WTC11 (cell line): ENCODE results near the gene DCLRE1A.

ENCODE experiments used
- ATF2 ChIP-seq: sonication (generic); formaldehyde crosslinking; IDR thresholded peaks from 2 replicates; pipeline ENCODE4 v1.8.1; 2022; ENCODE audit warnings: low read depth, missing genetic modification reagents, borderline replicate concordance
- ATF3 ChIP-seq: sonication (generic); formaldehyde crosslinking; conservative IDR thresholded peaks from 2 replicates; pipeline ENCODE4 v1.8.1; 2022; ENCODE audit warnings: mild to moderate bottlenecking, missing genetic modification reagents
- CBFB ChIP-seq: sonication (generic); formaldehyde crosslinking; IDR thresholded peaks from 2 replicates; pipeline ENCODE4 v1.8.1; 2022; ENCODE audit warnings: mild to moderate bottlenecking, low read depth, missing genetic modification reagents
- E2F4 ChIP-seq: sonication (generic); formaldehyde crosslinking; IDR thresholded peaks from 2 replicates; pipeline ENCODE4 v1.8.1; 2022; ENCODE audit warnings: low read depth, mild to moderate bottlenecking, moderate library complexity, missing genetic modification reagents, borderline replicate concordance
- ESRRA ChIP-seq: sonication (generic); formaldehyde crosslinking; IDR thresholded peaks from 2 replicates; pipeline ENCODE4 v1.8.1; 2022; ENCODE audit warnings: mild to moderate bottlenecking, missing genetic modification reagents, borderline replicate concordance
- JUN ChIP-seq: sonication (generic); formaldehyde crosslinking; IDR thresholded peaks from 2 replicates; pipeline ENCODE4 v1.8.0; 2023; ENCODE audit warnings: mild to moderate bottlenecking, missing genetic modification reagents
- MAX ChIP-seq: sonication (generic); formaldehyde crosslinking; IDR thresholded peaks from 2 replicates; pipeline ENCODE4 v1.8.0; 2022; ENCODE audit warnings: mild to moderate bottlenecking, missing genetic modification reagents
- NFYB ChIP-seq: sonication (generic); formaldehyde crosslinking; conservative IDR thresholded peaks from 2 replicates; pipeline ENCODE4 v1.8.0; 2022; ENCODE audit warnings: low read depth, missing genetic modification reagents
- SP1 ChIP-seq: sonication (generic); formaldehyde crosslinking; conservative IDR thresholded peaks from 2 replicates; pipeline ENCODE4 v1.8.1; 2022; ENCODE audit warnings: missing genetic modification reagents
- USF1 ChIP-seq: sonication (generic); formaldehyde crosslinking; IDR thresholded peaks from 2 replicates; pipeline ENCODE4 v1.8.0; 2022; ENCODE audit warnings: mild to moderate bottlenecking, missing genetic modification reagents
- TF ChIP-seq, protein P1 (sequence below): fragments of 200-600 bp; IDR thresholded peaks from 2 replicates; pipeline ENCODE4 v1.8.0; 2022; ENCODE audit warnings: antibody characterized with exemption
- TF ChIP-seq, protein P2 (sequence below): sonication (generic); formaldehyde crosslinking; IDR thresholded peaks from 2 replicates; pipeline ENCODE4 v1.8.1; 2023; ENCODE audit warnings: mild to moderate bottlenecking, missing genetic modification reagents

DNA sequence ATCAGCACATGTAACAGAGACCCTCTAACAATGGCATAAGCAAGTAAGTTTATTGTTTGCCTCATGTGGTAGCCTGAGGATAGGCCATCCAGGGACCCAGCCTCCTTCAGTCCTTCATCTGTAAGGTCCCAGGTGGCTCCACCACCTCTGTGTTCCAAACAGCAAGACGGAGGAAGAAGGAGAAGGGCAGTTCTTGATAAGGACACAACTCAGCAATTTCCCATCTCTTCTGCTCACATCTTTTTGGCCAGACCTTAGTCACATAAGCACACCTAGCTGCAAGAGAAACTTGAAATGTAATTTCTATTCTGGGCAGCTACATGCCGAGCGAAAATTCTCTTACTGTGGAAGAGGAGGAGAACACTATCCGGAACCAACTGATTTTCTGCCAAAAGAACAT is 33.9 kb downstream of the DCLRE1A start:
- TF ChIP-seq JUN (CRISPR knock-in tag) (no peak), ESRRA (CRISPR knock-in tag) (no peak), SP1 (CRISPR knock-in tag) (no peak), MAX (CRISPR knock-in tag) (no peak), NFYB (no peak), E2F4 (CRISPR knock-in tag) (no peak), ATF3 (CRISPR knock-in tag) (no peak), CBFB (CRISPR knock-in tag) (no peak), USF1 (CRISPR knock-in tag) (no peak), ATF2 (no peak)
- TF ChIP-seq, protein P1, sequence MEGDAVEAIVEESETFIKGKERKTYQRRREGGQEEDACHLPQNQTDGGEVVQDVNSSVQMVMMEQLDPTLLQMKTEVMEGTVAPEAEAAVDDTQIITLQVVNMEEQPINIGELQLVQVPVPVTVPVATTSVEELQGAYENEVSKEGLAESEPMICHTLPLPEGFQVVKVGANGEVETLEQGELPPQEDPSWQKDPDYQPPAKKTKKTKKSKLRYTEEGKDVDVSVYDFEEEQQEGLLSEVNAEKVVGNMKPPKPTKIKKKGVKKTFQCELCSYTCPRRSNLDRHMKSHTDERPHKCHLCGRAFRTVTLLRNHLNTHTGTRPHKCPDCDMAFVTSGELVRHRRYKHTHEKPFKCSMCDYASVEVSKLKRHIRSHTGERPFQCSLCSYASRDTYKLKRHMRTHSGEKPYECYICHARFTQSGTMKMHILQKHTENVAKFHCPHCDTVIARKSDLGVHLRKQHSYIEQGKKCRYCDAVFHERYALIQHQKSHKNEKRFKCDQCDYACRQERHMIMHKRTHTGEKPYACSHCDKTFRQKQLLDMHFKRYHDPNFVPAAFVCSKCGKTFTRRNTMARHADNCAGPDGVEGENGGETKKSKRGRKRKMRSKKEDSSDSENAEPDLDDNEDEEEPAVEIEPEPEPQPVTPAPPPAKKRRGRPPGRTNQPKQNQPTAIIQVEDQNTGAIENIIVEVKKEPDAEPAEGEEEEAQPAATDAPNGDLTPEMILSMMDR = no peak
- TF ChIP-seq, protein P2, sequence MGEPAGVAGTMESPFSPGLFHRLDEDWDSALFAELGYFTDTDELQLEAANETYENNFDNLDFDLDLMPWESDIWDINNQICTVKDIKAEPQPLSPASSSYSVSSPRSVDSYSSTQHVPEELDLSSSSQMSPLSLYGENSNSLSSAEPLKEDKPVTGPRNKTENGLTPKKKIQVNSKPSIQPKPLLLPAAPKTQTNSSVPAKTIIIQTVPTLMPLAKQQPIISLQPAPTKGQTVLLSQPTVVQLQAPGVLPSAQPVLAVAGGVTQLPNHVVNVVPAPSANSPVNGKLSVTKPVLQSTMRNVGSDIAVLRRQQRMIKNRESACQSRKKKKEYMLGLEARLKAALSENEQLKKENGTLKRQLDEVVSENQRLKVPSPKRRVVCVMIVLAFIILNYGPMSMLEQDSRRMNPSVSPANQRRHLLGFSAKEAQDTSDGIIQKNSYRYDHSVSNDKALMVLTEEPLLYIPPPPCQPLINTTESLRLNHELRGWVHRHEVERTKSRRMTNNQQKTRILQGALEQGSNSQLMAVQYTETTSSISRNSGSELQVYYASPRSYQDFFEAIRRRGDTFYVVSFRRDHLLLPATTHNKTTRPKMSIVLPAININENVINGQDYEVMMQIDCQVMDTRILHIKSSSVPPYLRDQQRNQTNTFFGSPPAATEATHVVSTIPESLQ (CRISPR knock-in tag) = no peak
